HepG2 (cell line): Measurements from ENCODE around the gene MC1R. TPM values are rescaled to one million over a fixed set of nuclear protein-coding genes. Genes with fewer than 3 reads are reported as not detected.
A peak's percentile ranks its signal among the peaks of the same experiment; 100 is the strongest.

Experiments used
- AHR ChIP-seq: IDR thresholded peaks from 2 replicates; pipeline ENCODE4 v1.6.1; 2018; ENCODE audit warnings: missing genetic modification reagents, missing compliant biosample characterization
- GRHL1 ChIP-seq: sonication (generic); formaldehyde crosslinking; conservative IDR thresholded peaks from 2 replicates; pipeline ENCODE4 v1.8.0; 2022; ENCODE audit warnings: missing genetic modification reagents
- KLF16 ChIP-seq, 2 experiments: sonication (generic) in 1 of 2; formaldehyde crosslinking in 1 of 2; IDR thresholded peaks; 2 replicates each; pipeline versions ENCODE4 v1.6.1 to v1.8.0; 2016 to 2023; ENCODE audit warnings: missing genetic modification reagents in 2 of 2, missing compliant biosample characterization in 1 of 2
- MEF2D ChIP-seq: sonication (generic); formaldehyde crosslinking; IDR thresholded peaks from 2 replicates; pipeline ENCODE4 v1.5.1; 2020; ENCODE audit warnings: mild to moderate bottlenecking, missing genetic modification reagents
- NCOR1 ChIP-seq: fragments of 200-600 bp; sonication (generic); IDR thresholded peaks from 2 replicates; pipeline ENCODE4 v1.7.0; 2017; ENCODE audit warnings: antibody characterized with exemption, low read length, borderline replicate concordance
- PLRG1 ChIP-seq: fragments of 450-650 bp; conservative IDR thresholded peaks from 2 replicates; pipeline ENCODE4 v1.6.1; 2016
- RAD21 ChIP-seq: fragments of 450-650 bp; formaldehyde crosslinking; IDR thresholded peaks from 2 replicates; pipeline ENCODE4 v1.5.0; 2020; ENCODE audit warnings: mild to moderate bottlenecking
- ZBTB20 ChIP-seq: sonication (generic); formaldehyde crosslinking; IDR thresholded peaks from 2 replicates; pipeline ENCODE4 v1.8.1; 2023; ENCODE audit warnings: missing genetic modification reagents, low read depth, mild to moderate bottlenecking, borderline replicate concordance
- ZBTB44 ChIP-seq: sonication (generic); formaldehyde crosslinking; IDR thresholded peaks from 2 replicates; pipeline ENCODE4 v1.4.0; 2020; ENCODE audit warnings: missing genetic modification reagents
- ZNF124 ChIP-seq: sonication (generic); formaldehyde crosslinking; IDR thresholded peaks from 2 replicates; pipeline ENCODE4 v1.4.0; 2020; ENCODE audit warnings: missing genetic modification reagents
- ZNF30 ChIP-seq: sonication (generic); formaldehyde crosslinking; IDR thresholded peaks from 2 replicates; pipeline ENCODE4 v1.5.0; 2020; ENCODE audit warnings: mild to moderate bottlenecking, missing genetic modification reagents
- ZNF414 ChIP-seq: sonication (generic); formaldehyde crosslinking; IDR thresholded peaks from 2 replicates; pipeline ENCODE4 v1.5.0; 2020; ENCODE audit warnings: missing genetic modification reagents
- ZNF451 ChIP-seq: sonication (generic); formaldehyde crosslinking; IDR thresholded peaks from 2 replicates; pipeline ENCODE4 v1.5.0; 2020; ENCODE audit warnings: mild to moderate bottlenecking, missing genetic modification reagents
- ZNF737 ChIP-seq: sonication (generic); formaldehyde crosslinking; IDR thresholded peaks from 2 replicates; pipeline ENCODE4 v1.5.0; 2020; ENCODE audit warnings: missing genetic modification reagents, mild to moderate bottlenecking, borderline replicate concordance
- ZNF883 ChIP-seq: sonication (generic); formaldehyde crosslinking; IDR thresholded peaks from 2 replicates; pipeline ENCODE4 v1.5.1; 2020; ENCODE audit warnings: mild to moderate bottlenecking, missing genetic modification reagents; ENCODE audit errors: not compliant biosample characterization
- polyA plus RNA-seq, 8 experiments: library from polyadenylated mRNA; depleted of rRNA in 3 of 8; stranded (reverse) in 7 of 8; unstranded in 1 of 8; fragments of >200 nt; fragmentation: Illumina TruSeq in 4 of 8; extraction: Trizol in 4 of 8; gene quantifications; 2 replicates each; pipeline versions ENCODE4 v1.2.1 to v1.2.3, GENCODE V29; 2011 to 2016; ENCODE audit warnings: low read depth in 4 of 8, missing spikeins in 1 of 8, mixed read lengths in 1 of 8; ENCODE audit not compliant: insufficient read depth in 1 of 8
- total RNA-seq, 5 experiments: library from RNA; depleted of rRNA; stranded (reverse); fragments of >200 nt; fragmentation: Illumina TruSeq; extraction: Trizol; gene quantifications; 2 replicates each; pipeline ENCODE4 v1.2.3, GENCODE V29; 2016; ENCODE audit warnings: low read depth in 1 of 5
- TF ChIP-seq, protein P1 (sequence below): sonication (generic); formaldehyde crosslinking; IDR thresholded peaks from 2 replicates; pipeline ENCODE4 v1.8.0; 2022; ENCODE audit warnings: missing genetic modification reagents, low read depth, mild to moderate bottlenecking, borderline replicate concordance
- TF ChIP-seq, protein P2 (sequence below): IDR thresholded peaks from 2 replicates; pipeline ENCODE4 v1.6.1; 2016; ENCODE audit warnings: missing biosample characterization, missing genetic modification reagents, low read depth
- TF ChIP-seq, protein P3 (sequence below): sonication (generic); formaldehyde crosslinking; conservative IDR thresholded peaks from 2 replicates; pipeline ENCODE4 v1.4.0; 2020; ENCODE audit warnings: mild to moderate bottlenecking, missing genetic modification reagents, moderate library complexity

Gene MC1R
- total and polyA plus RNA-seq, 2 of the 13 experiments (the other 11 are each of a cell fraction or from before 2014, with no cell fraction given): 9.1 to 14.8 TPM

- TF ChIP-seq GRHL1 (CRISPR knock-in tag) (no peak), ZNF737 (peak; percentile 98), MEF2D (no peak), NCOR1 (peak; percentile 59; the same call in 1 of the 2 replicates), PLRG1 (no peak), ZNF414 (CRISPR knock-in tag) (peak; percentile 66; the same call in 1 of the 2 replicates), ZBTB20 (CRISPR knock-in tag) (no peak), ZNF30 (peak; percentile 90; the same call in 1 of the 2 replicates), RAD21 (CRISPR knock-in tag) (peak; percentile 39; the same call in 1 of the 2 replicates), KLF16 (CRISPR knock-in tag; IDR thresholded peaks at IDR 0.05) (peak; percentile 63 to 84; a peak in 2 of 4 replicates), ZNF124 (CRISPR knock-in tag) (peak; percentile 77; the same call in 1 of the 2 replicates), ZNF451 (CRISPR knock-in tag) (peak; percentile 98), AHR (CRISPR knock-in tag) (peak; percentile 85; the same call in 1 of the 2 replicates), ZNF883 (CRISPR knock-in tag) (peak; percentile 94), ZBTB44 (CRISPR knock-in tag) (no peak; the same call in 1 of the 2 replicates)
- TF ChIP-seq, protein P1, sequence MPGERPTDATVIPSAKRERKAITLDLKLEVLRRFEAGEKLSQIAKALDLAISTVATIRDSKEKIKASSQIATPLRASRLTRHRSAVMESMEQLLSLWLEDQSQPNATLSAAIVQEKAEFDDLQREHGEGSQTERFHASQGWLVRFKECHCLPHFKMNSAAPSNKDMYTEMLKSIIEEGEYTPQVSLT (CRISPR knock-in tag): no peak
- TF ChIP-seq, protein P2, sequence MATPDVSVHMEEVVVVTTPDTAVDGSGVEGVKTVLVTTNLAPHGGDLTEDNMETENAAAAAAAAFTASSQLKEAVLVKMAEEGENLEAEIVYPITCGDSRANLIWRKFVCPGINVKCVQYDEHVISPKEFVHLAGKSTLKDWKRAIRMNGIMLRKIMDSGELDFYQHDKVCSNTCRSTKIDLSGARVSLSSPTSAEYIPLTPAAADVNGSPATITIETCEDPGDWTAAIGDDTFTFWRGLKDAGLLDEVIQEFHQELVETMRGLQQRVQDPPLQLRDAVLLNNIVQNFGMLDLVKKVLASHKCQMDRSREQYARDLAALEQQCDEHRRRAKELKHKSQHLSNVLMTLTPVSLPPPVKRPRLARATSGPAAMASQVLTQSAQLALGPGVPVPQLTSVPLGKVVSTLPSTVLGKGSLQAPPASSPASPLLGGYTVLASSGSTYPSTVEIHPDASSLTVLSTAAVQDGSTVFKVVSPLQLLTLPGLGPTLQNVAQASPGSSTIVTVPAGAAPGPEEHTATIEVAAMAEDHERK (CRISPR knock-in tag): no peak
- TF ChIP-seq, protein P3, sequence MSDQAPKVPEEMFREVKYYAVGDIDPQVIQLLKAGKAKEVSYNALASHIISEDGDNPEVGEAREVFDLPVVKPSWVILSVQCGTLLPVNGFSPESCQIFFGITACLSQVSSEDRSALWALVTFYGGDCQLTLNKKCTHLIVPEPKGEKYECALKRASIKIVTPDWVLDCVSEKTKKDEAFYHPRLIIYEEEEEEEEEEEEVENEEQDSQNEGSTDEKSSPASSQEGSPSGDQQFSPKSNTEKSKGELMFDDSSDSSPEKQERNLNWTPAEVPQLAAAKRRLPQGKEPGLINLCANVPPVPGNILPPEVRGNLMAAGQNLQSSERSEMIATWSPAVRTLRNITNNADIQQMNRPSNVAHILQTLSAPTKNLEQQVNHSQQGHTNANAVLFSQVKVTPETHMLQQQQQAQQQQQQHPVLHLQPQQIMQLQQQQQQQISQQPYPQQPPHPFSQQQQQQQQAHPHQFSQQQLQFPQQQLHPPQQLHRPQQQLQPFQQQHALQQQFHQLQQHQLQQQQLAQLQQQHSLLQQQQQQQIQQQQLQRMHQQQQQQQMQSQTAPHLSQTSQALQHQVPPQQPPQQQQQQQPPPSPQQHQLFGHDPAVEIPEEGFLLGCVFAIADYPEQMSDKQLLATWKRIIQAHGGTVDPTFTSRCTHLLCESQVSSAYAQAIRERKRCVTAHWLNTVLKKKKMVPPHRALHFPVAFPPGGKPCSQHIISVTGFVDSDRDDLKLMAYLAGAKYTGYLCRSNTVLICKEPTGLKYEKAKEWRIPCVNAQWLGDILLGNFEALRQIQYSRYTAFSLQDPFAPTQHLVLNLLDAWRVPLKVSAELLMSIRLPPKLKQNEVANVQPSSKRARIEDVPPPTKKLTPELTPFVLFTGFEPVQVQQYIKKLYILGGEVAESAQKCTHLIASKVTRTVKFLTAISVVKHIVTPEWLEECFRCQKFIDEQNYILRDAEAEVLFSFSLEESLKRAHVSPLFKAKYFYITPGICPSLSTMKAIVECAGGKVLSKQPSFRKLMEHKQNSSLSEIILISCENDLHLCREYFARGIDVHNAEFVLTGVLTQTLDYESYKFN: peak; percentile 91
Observed at GRCh38 chr16:89915303-89916232, 3.1 kb upstream of the MC1R start (continued).
